GM23338 (cell line): ENCODE data around the gene MTOR. TPM values are rescaled to one million over a fixed set of nuclear protein-coding genes. Genes with fewer than 3 reads are reported as not detected.
"Not testable (repeated sequence)": the region's sequence is repeated elsewhere in the genome, so short reads cannot be mapped to it uniquely, and the experiment has no call there.

Source experiments
- ATAC-seq: fragments of 200-7000 bp; cut with Tn5 transposase; 3 replicates; pipeline ENCODE4 v1.9.1; 2020
- DNase-seq: peaks from one replicate; pipeline ENCODE4 v3.0.0-alpha.2; 2015; ENCODE audit warnings: low spot score
- H2AFZ ChIP-seq: fragments of 200-600 bp; sonication (generic); 2 replicates; pipeline ENCODE4 v1.8.0; 2016; ENCODE audit warnings: antibody characterized with exemption, mild to moderate bottlenecking, moderate library complexity
- H3F3A ChIP-seq: fragments of 200-600 bp; sonication (generic); replicated peaks from 2 replicates; pipeline ENCODE4 v1.8.0; 2017; ENCODE audit warnings: antibody characterized with exemption, mixed run types, low read depth
- H3K27ac ChIP-seq: fragments of 200-600 bp; sonication (generic); 2 replicates; pipeline ENCODE4 v1.6.1; 2016; ENCODE audit warnings: low read depth
- H3K27me3 ChIP-seq: fragments of 200-600 bp; sonication (generic); 2 replicates; pipeline ENCODE4 v1.8.0; 2016; ENCODE audit warnings: mild to moderate bottlenecking, mixed run types, moderate library complexity; ENCODE audit not compliant: insufficient read depth
- H3K36me3 ChIP-seq: fragments of 200-600 bp; sonication (generic); 2 replicates; pipeline ENCODE4 v1.8.0; 2016; ENCODE audit warnings: mild to moderate bottlenecking; ENCODE audit not compliant: insufficient read depth
- H3K4me1 ChIP-seq: fragments of 200-600 bp; sonication (generic); 2 replicates; pipeline ENCODE4 v1.8.0; 2016; ENCODE audit warnings: mild to moderate bottlenecking, moderate library complexity; ENCODE audit not compliant: insufficient read depth
- H3K4me2 ChIP-seq: fragments of 200-600 bp; sonication (generic); 2 replicates; pipeline ENCODE4 v1.7.1; 2017; ENCODE audit warnings: mixed run types
- H3K4me3 ChIP-seq: fragments of 200-600 bp; sonication (generic); 2 replicates; pipeline ENCODE4 v1.6.1; 2016; ENCODE audit warnings: mixed run types
- H3K79me2 ChIP-seq: fragments of 200-600 bp; sonication (generic); replicated peaks from 2 replicates; pipeline ENCODE4 v1.8.0; 2017; ENCODE audit warnings: mild to moderate bottlenecking; ENCODE audit not compliant: insufficient read depth
- H3K9me2 ChIP-seq: fragments of 200-600 bp; sonication (generic); 2 replicates; pipeline ENCODE4 v1.8.0; 2017; ENCODE audit not compliant: insufficient read depth
- H4K20me1 ChIP-seq: fragments of 200-600 bp; sonication (generic); replicated peaks from 2 replicates; pipeline ENCODE4 v1.8.0; 2017; ENCODE audit warnings: mild to moderate bottlenecking; ENCODE audit not compliant: insufficient read depth
- H3K27ac Mint-ChIP-seq: 2 replicates; pipeline ENCODE4 v1.8.0; 2020; ENCODE audit warnings: inconsistent platforms, mild to moderate bottlenecking, moderate library complexity, mixed read lengths
- H3K27me3 Mint-ChIP-seq: 3 replicates; pipeline ENCODE4 v1.8.0; 2022; ENCODE audit warnings: low read depth, mild to moderate bottlenecking, moderate library complexity, mixed read lengths, inconsistent platforms; ENCODE audit not compliant: insufficient read depth, poor library complexity
- H3K36me3 Mint-ChIP-seq: 3 replicates; pipeline ENCODE4 v1.8.0; 2021; ENCODE audit warnings: low read depth, mild to moderate bottlenecking, inconsistent platforms, moderate library complexity, mixed read lengths
- H3K4me1 Mint-ChIP-seq: 3 replicates; pipeline ENCODE4 v1.8.0; 2020; ENCODE audit warnings: mild to moderate bottlenecking, inconsistent platforms, mixed read lengths
- H3K4me3 Mint-ChIP-seq: 3 replicates; pipeline ENCODE4 v1.8.0; 2021; ENCODE audit warnings: moderate library complexity, mild to moderate bottlenecking, inconsistent platforms, mixed read lengths
- H3K9me3 Mint-ChIP-seq: 3 replicates; pipeline ENCODE4 v1.8.0; 2020; ENCODE audit warnings: moderate library complexity, mild to moderate bottlenecking, inconsistent platforms, mixed read lengths
- CREB1 ChIP-seq: fragments of 250-450 bp; sonication (Bioruptor Pico); IDR thresholded peaks from 2 replicates; pipeline ENCODE4 v1.5.0; 2020; ENCODE audit warnings: low read depth, mild to moderate bottlenecking, moderate library complexity
- CTCF ChIP-seq, 2 experiments: fragments of 200-600 bp in 1 of 2; sonication (generic) in 1 of 2; conservative IDR thresholded peaks; 2 replicates each; pipeline versions ENCODE4 v1.5.1 to v1.6.1; 2016 to 2017; ENCODE audit warnings: antibody characterized with exemption in 2 of 2, low read depth in 2 of 2, mild to moderate bottlenecking in 2 of 2, moderate library complexity in 1 of 2
- ETS1 ChIP-seq: IDR thresholded peaks from 2 replicates; pipeline ENCODE4 v1.6.1; 2016; ENCODE audit warnings: antibody characterized with exemption
- EZH2 ChIP-seq: fragments of 200-600 bp; sonication (generic); IDR thresholded peaks from one replicate; pipeline ENCODE4 v1.8.0; 2017; ENCODE audit warnings: antibody characterized with exemption, mild to moderate bottlenecking, low read depth; ENCODE audit not compliant: unreplicated experiment
- EZH2phosphoT487 ChIP-seq: fragments of 200-600 bp; sonication (generic); IDR thresholded peaks from one replicate; pipeline ENCODE4 v1.8.1; 2018; ENCODE audit warnings: antibody characterized with exemption; ENCODE audit not compliant: unreplicated experiment
- JUNB ChIP-seq: IDR thresholded peaks from one replicate; pipeline ENCODE4 v1.6.1; 2016; ENCODE audit warnings: antibody characterized with exemption; ENCODE audit not compliant: unreplicated experiment
- NANOG ChIP-seq: IDR thresholded peaks from 2 replicates; pipeline ENCODE4 v1.6.1; 2016; ENCODE audit warnings: antibody characterized with exemption, borderline replicate concordance
- POLR2AphosphoS5 ChIP-seq: IDR thresholded peaks from 2 replicates; pipeline ENCODE4 v1.6.1; 2016; ENCODE audit warnings: antibody characterized with exemption, low read depth
- STAT1 ChIP-seq: IDR thresholded peaks from one replicate; pipeline ENCODE4 v1.6.1; 2016; ENCODE audit warnings: antibody characterized with exemption; ENCODE audit not compliant: unreplicated experiment
- ZNF114 ChIP-seq: fragments of 250-450 bp; sonication (Bioruptor Pico); IDR thresholded peaks from 2 replicates; pipeline ENCODE4 v1.5.0; 2020; ENCODE audit warnings: mild to moderate bottlenecking, moderate library complexity
- ZNF331 ChIP-seq: fragments of 250-450 bp; sonication (Bioruptor Pico); IDR thresholded peaks from 2 replicates; pipeline ENCODE4 v1.5.0; 2020; ENCODE audit warnings: low read depth, mild to moderate bottlenecking, moderate library complexity
- ZNF462 ChIP-seq: fragments of 250-450 bp; sonication (Bioruptor Pico); IDR thresholded peaks from 2 replicates; pipeline ENCODE4 v1.5.0; 2020; ENCODE audit warnings: mild to moderate bottlenecking, moderate library complexity
- polyA plus RNA-seq: library from polyadenylated mRNA; unstranded; fragments of >200 nt; fragmentation: Nextera tagmentation; extraction: Ambion mirVana; gene quantifications from 2 replicates; pipeline ENCODE4 v1.2.1, GENCODE V29; 2016
- total RNA-seq: library from RNA; depleted of rRNA; stranded (reverse); fragments of >200 nt; shearing (Covaris generic); gene quantifications from 2 replicates; pipeline ENCODE4 v1.2.3, GENCODE V29; 2014

MTOR gene
- total and polyA plus RNA-seq, 2 experiments from 2014 or later: 22.8 to 98.0 TPM

GRCh38 chr1:11307852-11308251 lies 45.5 kb upstream of the MTOR start (continued):
- TF ChIP-seq STAT1 (no peak), NANOG (no peak), JUNB (no peak), POLR2AphosphoS5 (no peak), ZNF331 (CRISPR knock-in tag) (no peak)

GRCh38 chr1:11305516-11305915 lies 43.2 kb upstream of the MTOR start:
- ATAC-seq, H3F3A ChIP-seq, H3K4me1 Mint-ChIP-seq, H3K27me3 Mint-ChIP-seq, H3K27me3 ChIP-seq, H3K27ac Mint-ChIP-seq, H3K36me3 Mint-ChIP-seq, H3K36me3 ChIP-seq, H3K4me2 ChIP-seq, H3K4me1 ChIP-seq, H2AFZ ChIP-seq, H3K9me2 ChIP-seq, H3K4me3 Mint-ChIP-seq, DNase-seq, H3K4me3 ChIP-seq, H3K79me2 ChIP-seq, H3K9me3 Mint-ChIP-seq, H3K27ac ChIP-seq, H4K20me1 ChIP-seq: not testable (repeated sequence)

GRCh38 chr1:11302366-11302765 lies 40.0 kb upstream of the MTOR start:
- Histone ChIP-seq H4K20me1 (no peaks in the 10 kb centered on the region), H3K36me3 (no peaks in the 10 kb centered on the region), H2AFZ (no peak overlapping the region), H3K4me3 (no peak overlapping the region), H3K79me2 (no peaks in the 10 kb centered on the region), H3K4me1 (peaks cover 15% of the 10 kb centered on the region), H3K4me2 (no peak overlapping the region), H3K27ac (no peak overlapping the region), H3K27me3 (no peaks in the 10 kb centered on the region), H3F3A (0 out of 2 replicates have a peak, but pooled peaks cover 5% of the 10 kb centered on the region), H3K9me2 (no peaks in the 10 kb centered on the region)
- Mint-ChIP-seq H3K27ac (no peak overlapping the region), H3K27me3 (peaks cover 10% of the 10 kb centered on the region), H3K4me1 (peaks cover 11% of the 10 kb centered on the region), H3K4me3 (no peak overlapping the region), H3K9me3 (peaks cover 7% of the 10 kb centered on the region; the same call in 2 of the 3 replicates), H3K36me3 (0 out of 3 replicates have a peak, but pooled peaks cover 3% of the 10 kb centered on the region)
- no peak for ATAC-seq
- DNase-seq: no peak
- TF ChIP-seq NANOG: no peak
- no peak for TF ChIP-seq CREB1 (CRISPR knock-in tag)
- TF ChIP-seq POLR2AphosphoS5: no peak
- no peak for TF ChIP-seq ZNF462
- no peak for TF ChIP-seq ETS1
- no peak for TF ChIP-seq ZNF114 (CRISPR knock-in tag)
- TF ChIP-seq EZH2phosphoT487: no peak
- TF ChIP-seq CTCF (conservative IDR thresholded peaks at IDR 0.05; ENCODE audit: low read depth in 2 of 2): no peak
- no peak for TF ChIP-seq JUNB
- no peak for TF ChIP-seq ZNF331 (CRISPR knock-in tag)
- TF ChIP-seq STAT1: no peak
- TF ChIP-seq EZH2: no peak
